Right cardiac atrium (tissue), 5 donors: ENCODE data around the gene FHAD1. TPM values are rescaled to one million over a fixed set of nuclear protein-coding genes. Genes with fewer than 3 reads are reported as not detected.

Experiments used
- ATAC-seq, 2 donors: fragments of 200-7000 bp; cut with Tn5 transposase; one replicate each; pipeline versions ENCODE4 v1.8.0 to v1.9.1; 2020; ENCODE audit warnings: moderate library complexity in 2 of 2, mild to moderate bottlenecking in 1 of 2
- DNase-seq, 3 donors: peaks; one replicate each; pipeline ENCODE4 v3.0.0-alpha.2; 2020
- H3K27ac ChIP-seq: one replicate; pipeline ENCODE4 v1.5.1; 2013; ENCODE audit warnings: mild to moderate bottlenecking, low read length, control low read depth, moderate library complexity
- H3K27me3 ChIP-seq: one replicate; pipeline ENCODE4 v1.6.1; 2013; ENCODE audit not compliant: control insufficient read depth, insufficient read depth
- H3K4me1 ChIP-seq: one replicate; pipeline ENCODE4 v1.6.1; 2013; ENCODE audit warnings: low read length; ENCODE audit not compliant: control insufficient read depth, insufficient read depth
- H3K4me3 ChIP-seq: one replicate; pipeline ENCODE4 v1.5.1; 2013; ENCODE audit warnings: low read length, control low read depth
- H3K9me3 ChIP-seq: one replicate; pipeline ENCODE4 v1.6.1; 2013; ENCODE audit warnings: low read length; ENCODE audit not compliant: control insufficient read depth
- WGBS: extraction: QIAGEN DNeasy Blood & Tissue Kit; methylation state at CpG from one replicate; pipeline ENCODE4 v1.1.7; 2013; 5-methylcytosine and 5-hydroxymethylcytosine counted together
- intact Hi-C, 4 donors: fragments of 100-400 bp; cut with DNase I; formaldehyde crosslinking; loops; one replicate each; pipeline versions ENCODE4 v1.11.0 to v1.14.0; 2022 to 2023
- polyA plus RNA-seq: library from polyadenylated mRNA; stranded (reverse); fragments of 200-250 nt; gene quantifications from one replicate; pipeline ENCODE4 v1.2.3, GENCODE V29; 2013
- total RNA-seq, 4 donors: library from RNA; stranded (reverse); fragmentation: NEBNext Ultra II Directional; extraction: Animal tissue kit (Norgen Biotek cat#: 25700); gene quantifications; one replicate each; pipeline ENCODE4 v1.2.1, GENCODE V29; 2021
- donor health status: healthy with polysubstance abuse.
- donor health status: DM: no; HTN: yes; CAD: no.
- donor health status: DM: no; HTN: no; CAD: no.
- donor health status: DM: no; HTN: yes; CAD: no; lungs with severe emphysema.
- donor health status: DM: yes; HTN: yes; CAD: no.

FHAD1 gene
- total and polyA plus RNA-seq, 5 donors: 0.06 to 1.0 (median 0.17) TPM; not detected in 1

- intact Hi-C loops: loop anchor here in 2 of 4 donors (10.0 kb wide), 2 partner anchors 155 to 185 kb away; partner anchors contain the start of gene TMEM51 (in 1 of the 2)
- no peaks in the 10 kb centered on the region for H3K4me1 ChIP-seq
- no peak overlapping the region for H3K27ac ChIP-seq
- H3K4me3 ChIP-seq: no peak overlapping the region
- H3K9me3 ChIP-seq: no peaks in the 10 kb centered on the region
- H3K27me3 ChIP-seq: no peaks in the 10 kb centered on the region
- DNase-seq (no peak), ATAC-seq (no peak)
- WGBS: 84% methylated on average over 10 of the region's 10 CpGs
Observed at GRCh38 chr1:15309687-15310086, 62.7 kb downstream of the FHAD1 start.

DNA sequence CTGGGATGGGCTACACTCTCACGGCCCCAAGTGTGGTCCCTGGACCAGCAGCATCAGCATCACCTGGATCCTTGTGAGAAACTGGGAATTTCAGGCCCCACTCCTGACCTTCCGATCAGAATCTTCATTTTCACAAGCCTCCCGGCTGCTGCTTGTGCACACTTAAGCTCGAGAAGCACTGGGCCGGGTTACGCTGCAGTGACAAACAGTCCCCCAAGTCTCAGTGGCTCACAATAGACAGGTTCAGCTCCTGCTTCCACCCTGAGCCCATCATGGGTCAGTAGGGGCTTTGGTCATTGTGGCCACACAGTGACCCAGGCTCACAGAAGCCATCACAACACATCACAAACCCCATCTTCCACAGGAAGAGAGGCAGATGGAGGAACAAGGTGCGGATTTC lies 63.5 kb downstream of the FHAD1 start:
- Histone ChIP-seq H3K4me1 (no peaks in the 10 kb centered on the region), H3K27ac (no peak overlapping the region), H3K9me3 (no peaks in the 10 kb centered on the region), H3K27me3 (no peaks in the 10 kb centered on the region), H3K4me3 (no peak overlapping the region)
- DNase-seq: no peak
- WGBS: 91% methylated on average over 7 of the region's 7 CpGs
- ATAC-seq: no peak
- intact Hi-C loops: no loop called here

GRCh38 chr1:15311122-15311822 lies 64.2 kb downstream of the FHAD1 start:
- DNase-seq: no peak
- no peak overlapping the region for H3K27ac ChIP-seq
- no peaks in the 10 kb centered on the region for H3K4me1 ChIP-seq
- intact Hi-C loops: no loop called here
- H3K9me3 ChIP-seq: no peaks in the 10 kb centered on the region
- ATAC-seq: peak in 1 of 2 donors; percentile 23
- no peak overlapping the region for H3K4me3 ChIP-seq
- H3K27me3 ChIP-seq: no peaks in the 10 kb centered on the region
- WGBS: 91% methylated on average over 13 of the region's 13 CpGs

DNA sequence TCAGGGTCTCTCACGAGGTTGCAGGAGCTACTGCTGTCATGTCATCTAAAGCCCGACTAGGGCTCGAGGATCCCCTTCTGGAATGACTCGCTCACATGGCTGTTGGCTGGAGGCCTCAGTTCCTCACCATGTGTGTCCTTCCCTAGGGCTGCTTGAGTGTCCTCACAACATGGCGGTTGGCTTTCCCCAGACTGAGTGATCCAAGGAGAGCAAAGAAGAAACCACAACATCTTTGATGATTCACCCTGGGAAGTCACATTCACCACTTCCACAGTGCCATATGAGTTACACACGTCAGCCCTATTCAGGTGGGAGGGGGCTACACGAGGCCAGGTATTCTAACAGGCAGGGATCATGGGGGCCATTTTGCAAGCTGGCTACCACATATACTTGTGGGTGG lies 64.9 kb downstream of the FHAD1 start:
- intact Hi-C loops: no loop called here
- Histone ChIP-seq H3K27ac (no peak overlapping the region), H3K4me1 (no peaks in the 10 kb centered on the region), H3K27me3 (no peaks in the 10 kb centered on the region), H3K4me3 (no peak overlapping the region), H3K9me3 (no peaks in the 10 kb centered on the region)
- ATAC-seq: no peak
- DNase-seq: no peak
- WGBS: 91% methylated on average over 7 of the region's 7 CpGs

DNA sequence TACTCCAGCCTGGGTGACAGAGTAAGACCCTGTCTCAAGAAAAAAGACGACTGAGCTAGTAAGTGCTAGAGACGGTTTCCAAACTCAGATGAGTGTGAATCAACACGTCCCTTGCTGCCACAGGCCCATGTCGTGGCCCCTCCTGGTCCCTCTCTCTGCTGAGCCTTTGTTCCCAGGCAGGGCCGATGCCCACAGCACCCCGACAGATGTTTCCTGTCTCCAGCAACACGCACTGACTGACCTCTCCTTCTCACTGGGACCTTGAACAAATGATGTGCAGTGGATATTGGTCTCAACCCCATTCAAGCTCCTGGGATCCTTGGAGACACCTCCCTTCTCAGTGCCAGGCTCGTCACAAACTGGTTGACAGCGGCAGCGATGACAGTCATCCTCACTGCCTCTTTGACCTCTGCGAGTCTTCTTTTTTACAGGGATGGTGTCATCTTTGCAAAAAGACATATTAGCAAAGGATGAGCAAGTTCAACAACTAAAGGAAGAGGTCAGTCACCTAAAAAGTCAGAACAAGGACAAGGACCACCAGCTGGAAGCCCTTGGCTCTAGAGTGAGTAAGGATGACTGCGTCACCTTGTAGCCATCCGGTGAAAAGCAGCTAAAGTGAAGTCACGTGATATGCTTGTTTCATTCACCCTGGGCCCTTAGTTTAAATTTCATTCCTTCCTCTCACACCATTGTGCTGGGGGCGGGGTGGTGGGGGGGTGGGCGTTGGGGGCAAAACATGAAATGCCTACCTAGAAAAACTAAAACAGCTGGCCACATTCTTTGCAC lies 65.8 kb downstream of the FHAD1 start:
- DNase-seq (no peak), ATAC-seq (no peak)
- intact Hi-C loops: no loop called here
- Histone ChIP-seq H3K9me3 (no peaks in the 10 kb centered on the region), H3K27ac (no peak overlapping the region), H3K27me3 (no peaks in the 10 kb centered on the region), H3K4me1 (no peaks in the 10 kb centered on the region), H3K4me3 (no peak overlapping the region)
- WGBS: 74% methylated on average over 16 of the region's 16 CpGs

- no peaks in the 10 kb centered on the region for H3K9me3 ChIP-seq
- H3K4me3 ChIP-seq: no peak overlapping the region
- ATAC-seq (peak in 1 of 2 donors; percentile 19), DNase-seq (no peak)
- intact Hi-C loops: no loop called here
- no peaks in the 10 kb centered on the region for H3K27me3 ChIP-seq
- H3K27ac ChIP-seq: no peak overlapping the region
- 90% methylated on average over 26 of the region's 26 CpGs for WGBS
- no peaks in the 10 kb centered on the region for H3K4me1 ChIP-seq
Observed at GRCh38 chr1:15314328-15315281, 67.6 kb downstream of the FHAD1 start.

GRCh38 chr1:15315815-15316214 lies 68.8 kb downstream of the FHAD1 start:
- ATAC-seq: no peak
- WGBS: 71% methylated on average over 7 of the region's 7 CpGs
- intact Hi-C loops: no loop called here

DNA sequence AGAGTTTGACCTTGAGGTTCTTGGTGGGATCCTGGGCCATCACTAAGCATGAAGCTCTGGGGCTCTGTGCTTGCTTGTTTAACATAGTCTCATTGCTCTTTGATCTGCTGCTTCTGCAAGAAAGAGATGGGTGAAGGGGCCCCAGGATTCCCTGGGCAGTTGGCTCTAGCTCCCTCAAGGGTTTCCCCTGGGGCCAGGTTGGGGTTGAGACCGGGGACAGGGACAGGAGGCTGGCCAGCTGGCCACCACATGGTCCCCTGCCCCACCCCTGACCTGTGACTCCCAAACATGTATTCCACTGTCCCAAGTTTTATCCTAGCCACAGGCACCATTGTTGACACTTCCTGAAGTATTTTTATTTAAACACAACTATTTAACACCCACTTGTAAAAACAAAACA lies 69.5 kb downstream of the FHAD1 start:
- intact Hi-C loops: no loop called here
- Histone ChIP-seq H3K4me1 (no peaks in the 10 kb centered on the region), H3K27me3 (no peaks in the 10 kb centered on the region), H3K9me3 (no peaks in the 10 kb centered on the region), H3K27ac (no peak overlapping the region), H3K4me3 (no peak overlapping the region)
- no peak for DNase-seq
- 24% methylated on average over 1 of the region's 1 CpG for WGBS
- no peak for ATAC-seq

More at GRCh38 chr1:15315815-15316214, 68.8 kb downstream of the FHAD1 start:
- no peaks in the 10 kb centered on the region for H3K4me1 ChIP-seq
- H3K27ac ChIP-seq: no peak overlapping the region
- H3K9me3 ChIP-seq: no peaks in the 10 kb centered on the region
- no peak overlapping the region for H3K4me3 ChIP-seq
- DNase-seq: no peak
- H3K27me3 ChIP-seq: no peaks in the 10 kb centered on the region

GRCh38 chr1:15320267-15320666 lies 73.2 kb downstream of the FHAD1 start:
- intact Hi-C loops: no loop called here
- no peak for DNase-seq
- no peak overlapping the region for H3K27ac ChIP-seq
- no peaks in the 10 kb centered on the region for H3K9me3 ChIP-seq
- no peak overlapping the region for H3K4me3 ChIP-seq
- no peaks in the 10 kb centered on the region for H3K4me1 ChIP-seq
- no peak for ATAC-seq
- 96% methylated on average over 5 of the region's 5 CpGs for WGBS
- no peaks in the 10 kb centered on the region for H3K27me3 ChIP-seq

DNA sequence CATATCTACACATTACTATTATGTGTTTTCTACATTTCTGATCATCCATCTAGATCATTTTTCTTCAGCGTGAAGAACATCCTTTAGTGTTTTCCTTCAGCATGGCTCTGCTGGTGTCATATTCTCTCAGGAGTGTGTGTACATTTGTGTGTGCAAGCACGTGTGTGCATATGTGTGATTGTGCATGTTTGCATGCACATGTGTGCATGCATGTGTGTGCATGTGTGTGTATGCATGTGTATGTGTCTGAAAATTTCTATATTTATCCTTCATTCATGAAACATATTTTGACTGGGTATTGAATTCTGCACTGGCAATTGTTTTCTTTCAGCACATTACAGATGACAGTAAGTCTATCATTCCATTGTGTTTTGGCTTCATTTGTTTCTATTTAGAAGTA lies 74.6 kb downstream of the FHAD1 start:
- ATAC-seq: no peak
- DNase-seq: no peak
- Histone ChIP-seq H3K9me3 (no peaks in the 10 kb centered on the region), H3K27ac (no peak overlapping the region), H3K4me1 (no peaks in the 10 kb centered on the region), H3K27me3 (no peaks in the 10 kb centered on the region), H3K4me3 (no peak overlapping the region)
- intact Hi-C loops: no loop called here
- WGBS: 87% methylated on average over 2 of the region's 2 CpGs
